ENCODE data around the gene INTS7. TPM values are rescaled to one million over a fixed set of nuclear protein-coding genes. Genes with fewer than 3 reads are reported as not detected.

The INTS7 gene
- total and polyA plus RNA-seq, 10 donors = 5.4 to 16.5 (median 12.3) TPM

DNA sequence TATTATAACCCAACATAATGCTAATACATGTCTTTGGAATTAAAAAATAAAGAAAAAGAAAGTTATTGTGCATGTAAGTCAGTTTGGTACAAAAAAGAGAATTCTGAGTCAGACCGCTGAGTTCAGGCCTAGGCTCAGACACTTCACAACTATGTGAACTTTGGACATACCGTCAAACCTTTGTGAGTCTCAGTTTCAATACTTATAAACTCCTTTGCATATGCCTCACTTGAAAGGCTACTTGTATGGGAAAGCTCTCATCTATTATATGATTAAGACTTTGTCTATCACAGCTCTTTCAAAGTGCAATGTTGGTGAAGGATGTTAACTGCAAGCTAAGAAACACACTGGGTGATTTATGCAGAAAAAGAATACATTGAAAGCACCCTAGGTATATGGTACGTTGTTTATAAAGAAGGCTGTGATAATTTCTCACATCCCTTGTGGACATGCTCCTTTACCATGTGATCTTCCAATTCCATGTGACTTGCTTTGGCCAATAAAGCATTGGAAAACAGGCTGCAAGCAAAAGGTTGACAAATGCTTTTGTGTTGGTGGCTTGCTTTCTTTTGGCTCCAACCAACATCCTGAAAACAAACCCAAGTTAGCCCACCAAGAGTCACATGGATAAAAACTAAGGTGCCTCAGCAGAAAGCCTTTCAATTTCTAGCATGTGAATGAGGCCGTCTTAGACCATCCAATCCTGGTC is 49.6 kb downstream of the INTS7 start:
- no peak overlapping the region for H3K4me3 ChIP-seq
- peaks cover 0 to 73% (median 9%) of the 10 kb centered on the region in 6 donors for H3K36me3 ChIP-seq
- no peaks in the 10 kb centered on the region for H3K4me1 ChIP-seq
- 83 to 90% (median 87%) methylated on average over 4 of the region's 4 CpGs for WGBS, 5 donors
- no peak for DNase-seq
- intact Hi-C loops (cut with DNase I; ENCODE audit: low total_unique reads) = no loop called here
- no peak overlapping the region for H3K27ac ChIP-seq
- no peaks in the 10 kb centered on the region for H3K27me3 ChIP-seq (replicated peaks in 1 of 7)
- no peaks in the 10 kb centered on the region for H3K9me3 ChIP-seq
- no peak for TF ChIP-seq POLR2A (IDR thresholded peaks at IDR 0.05)
- no peak for TF ChIP-seq CTCF (IDR thresholded peaks at IDR 0.05 in 8 of 11, conservative IDR thresholded peaks at IDR 0.05 in 3 of 11)
- TF ChIP-seq POLR2AphosphoS5 (IDR thresholded peaks at IDR 0.05) = no peak

DNA sequence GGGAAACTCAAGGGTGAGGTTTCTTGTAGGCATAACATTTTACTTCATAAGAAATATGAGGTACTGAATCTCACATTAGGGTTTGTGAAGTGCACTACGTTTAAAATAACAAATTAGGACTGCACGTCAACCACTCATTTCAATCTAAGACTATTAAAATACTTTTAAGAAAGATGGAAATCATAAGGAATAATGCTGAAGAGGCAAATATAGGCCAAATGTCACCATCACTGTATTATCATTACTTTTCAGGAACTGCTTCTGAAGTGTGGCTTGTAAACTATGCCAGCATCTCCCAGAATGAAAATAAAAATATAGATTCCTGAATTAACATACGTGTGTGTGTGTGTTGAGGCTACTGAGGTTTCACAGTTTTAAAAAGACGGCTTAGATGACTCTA is 56.8 kb downstream of the INTS7 start:
- DNase-seq = no peak
- H3K4me3 ChIP-seq = no peak overlapping the region
- WGBS, 5 donors = 92 to 97% (median 94%) methylated on average over 4 of the region's 4 CpGs
- no peaks in the 10 kb centered on the region for H3K9me3 ChIP-seq
- intact Hi-C loops (cut with DNase I; ENCODE audit: low total_unique reads) = no loop called here
- peaks cover 0 to 20% (median 7%) of the 10 kb centered on the region in 6 donors for H3K4me1 ChIP-seq
- no peak for TF ChIP-seq POLR2AphosphoS5 (IDR thresholded peaks at IDR 0.05)
- TF ChIP-seq CTCF (IDR thresholded peaks at IDR 0.05 in 8 of 11, conservative IDR thresholded peaks at IDR 0.05 in 3 of 11) = no peak
- TF ChIP-seq POLR2A (IDR thresholded peaks at IDR 0.05) = no peak
- no peaks in the 10 kb centered on the region for H3K27me3 ChIP-seq (replicated peaks in 1 of 7)
- H3K27ac ChIP-seq = no peak overlapping the region
- H3K36me3 ChIP-seq = peaks cover 0 to 81% (median 13%) of the 10 kb centered on the region in 6 donors

DNA sequence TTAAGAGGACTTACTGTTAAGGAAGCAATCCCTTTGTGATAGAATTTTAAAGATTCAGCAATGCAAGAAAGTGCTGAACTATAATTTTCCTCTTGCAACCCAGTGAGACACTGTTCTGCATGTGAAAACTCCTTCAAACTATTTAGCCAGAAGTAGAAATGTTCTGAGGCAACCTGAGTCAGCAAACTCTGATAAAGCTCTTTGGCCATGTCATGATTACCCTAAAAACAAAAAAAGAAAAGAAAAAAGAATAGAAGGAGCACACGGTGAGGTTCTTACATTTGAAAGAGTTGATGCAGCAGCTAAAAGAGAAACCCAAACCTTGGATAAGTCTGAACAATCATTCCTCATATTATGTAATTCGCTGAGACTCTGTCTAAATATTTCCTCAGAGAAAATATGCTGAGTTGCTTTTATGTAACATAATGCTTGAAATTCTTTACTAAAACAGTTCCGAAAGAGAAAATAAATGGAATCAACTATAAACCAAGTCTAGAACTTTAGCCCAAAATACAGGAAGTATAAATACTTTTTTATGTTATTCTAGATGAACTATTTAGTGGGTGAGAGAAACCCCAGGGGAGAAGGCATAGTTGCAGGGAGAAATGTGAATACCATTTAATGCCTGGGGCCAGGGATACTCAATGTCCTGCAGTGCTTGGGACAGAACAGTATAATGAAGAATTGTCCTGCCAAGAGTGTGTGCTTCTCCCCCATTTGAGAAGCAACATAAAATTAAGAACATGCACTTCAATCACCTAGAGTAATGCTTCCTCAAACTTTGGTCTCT is 60.0 kb downstream of the INTS7 start:
- DNase-seq = no peak
- Histone ChIP-seq H3K36me3 (peaks cover 0 to 68% (median 15%) of the 10 kb centered on the region in 6 donors), H3K4me3 (no peak overlapping the region), H3K27ac (peak overlapping the region in 7 of 8 donors; percentile 29 to 59 (median 45)), H3K27me3 (replicated peaks in 1 of 7) (no peaks in the 10 kb centered on the region), H3K4me1 (peaks cover 0 to 20% (median 7%) of the 10 kb centered on the region in 6 donors), H3K9me3 (no peaks in the 10 kb centered on the region)
- intact Hi-C loops (cut with DNase I; ENCODE audit: low total_unique reads) = no loop called here
- 68 to 80% (median 73%) methylated on average over 3 of the region's 3 CpGs for WGBS, 5 donors
- TF ChIP-seq POLR2AphosphoS5 (IDR thresholded peaks at IDR 0.05) = no peak

DNA sequence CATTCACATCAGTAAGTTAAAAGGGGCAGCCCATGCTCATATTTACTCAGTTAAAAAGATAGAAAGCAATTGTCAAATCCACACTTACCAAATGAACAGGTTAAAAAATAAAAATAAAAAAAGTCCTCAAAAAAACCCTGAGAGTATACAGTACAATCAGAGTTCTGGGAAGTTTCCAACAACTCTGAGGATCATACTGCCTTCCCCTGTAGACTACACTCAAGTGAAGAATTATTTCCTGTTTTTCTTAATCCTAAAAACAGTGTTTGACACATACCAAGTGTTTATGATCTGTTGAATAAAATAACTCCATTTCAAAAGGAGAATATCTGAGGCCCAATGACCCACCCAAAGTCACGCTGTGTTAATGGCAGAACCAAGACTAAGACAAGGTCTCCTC is 61.8 kb downstream of the INTS7 start:
- Histone ChIP-seq H3K27ac (no peak overlapping the region), H3K9me3 (no peaks in the 10 kb centered on the region), H3K4me1 (peaks cover 0 to 20% (median 7%) of the 10 kb centered on the region in 6 donors), H3K36me3 (peaks cover 0 to 67% (median 7%) of the 10 kb centered on the region in 6 donors), H3K27me3 (replicated peaks in 1 of 7) (no peaks in the 10 kb centered on the region), H3K4me3 (no peak overlapping the region)
- TF ChIP-seq POLR2AphosphoS5 (IDR thresholded peaks at IDR 0.05) = no peak
- no peak for TF ChIP-seq POLR2A (IDR thresholded peaks at IDR 0.05)
- TF ChIP-seq CTCF (IDR thresholded peaks at IDR 0.05 in 8 of 11, conservative IDR thresholded peaks at IDR 0.05 in 3 of 11) = no peak
- intact Hi-C loops (cut with DNase I; ENCODE audit: low total_unique reads) = no loop called here
- DNase-seq = no peak
- 83 to 90% (median 89%) methylated on average over 1 of the region's 1 CpG for WGBS, 5 donors
